BJ (cell line): ENCODE data around the gene RAI1. TPM values are rescaled to one million over a fixed set of nuclear protein-coding genes. Genes with fewer than 3 reads are reported as not detected.

Experiments used
- CTCF ChIA-PET: fragments of 350-600 bp; formaldehyde crosslinking; extraction: SDS; loops from one replicate; lab custom pipeline; 2021; ENCODE audit warnings: antibody characterized with exemption, inconsistent platforms; lab: Yijun Ruan, JAX
- POLR2A ChIA-PET: fragments of 300-600 bp; sonication (Branson Sonifier 250); formaldehyde crosslinking; extraction: SDS; loops from one replicate; lab custom pipeline; 2021; ENCODE audit warnings: antibody characterized with exemption; lab: Charles Lee
- DNase-seq: peaks from one replicate; pipeline ENCODE4 v3.0.0-alpha.2; 2011; ENCODE audit warnings: low read depth
- H3K27me3 ChIP-seq: 2 replicates; pipeline ENCODE4 v1.6.0; 2011; ENCODE audit warnings: low read length; ENCODE audit not compliant: control insufficient read depth, insufficient read depth
- H3K36me3 ChIP-seq: 2 replicates; pipeline ENCODE4 v1.5.1; 2011; ENCODE audit warnings: low read length; ENCODE audit not compliant: control insufficient read depth, insufficient read depth
- H3K4me3 ChIP-seq: 2 replicates; pipeline ENCODE4 v1.5.1; 2011; ENCODE audit warnings: low read depth, mild to moderate bottlenecking, control low read depth, low read length
- CTCF ChIP-seq: IDR thresholded peaks from 2 replicates; pipeline ENCODE4 v1.5.1; 2011; ENCODE audit warnings: low read depth, mild to moderate bottlenecking, control low read depth, inconsistent platforms, low read length, moderate library complexity; ENCODE audit not compliant: insufficient read depth
- polyA plus RNA-seq: library from polyadenylated mRNA; depleted of rRNA; stranded (reverse); fragments of >200 nt; gene quantifications from 2 replicates; pipeline ENCODE4 v1.2.3, GENCODE V29; 2011

Gene RAI1
- polyA plus RNA-seq, 1 experiment: 2.4 TPM

GRCh38 chr17:17659340-17659739, 21.9 kb upstream of the RAI1 start:
- Histone ChIP-seq H3K4me3 (no peak overlapping the region), H3K36me3 (no peaks in the 10 kb centered on the region), H3K27me3 (no peaks in the 10 kb centered on the region)
- POLR2A ChIA-PET: no interaction called here
- CTCF ChIA-PET: no interaction called here
- DNase-seq: no peak
- no peak for TF ChIP-seq CTCF

GRCh38 chr17:17661134-17661533, 20.1 kb upstream of the RAI1 start:
- Histone ChIP-seq H3K36me3 (no peaks in the 10 kb centered on the region), H3K4me3 (no peak overlapping the region), H3K27me3 (no peaks in the 10 kb centered on the region)
- CTCF ChIA-PET: interaction anchor here (0.8 to 1.2 kb wide), 2 partner anchors 11 to 19 kb away, joined by 3 to 4 read pairs; no protein-coding TSS in a partner anchor
- no peak for DNase-seq
- POLR2A ChIA-PET: no interaction called here
- no peak for TF ChIP-seq CTCF

GRCh38 chr17:17661834-17662385, 19.3 kb upstream of the RAI1 start:
- ChIA-PET POLR2A (no interaction called here), CTCF (interaction anchor here (0.8 to 1.2 kb wide), 2 partner anchors 12 to 19 kb away, joined by 3 to 4 read pairs; no protein-coding TSS in a partner anchor)
- DNase-seq: no peak
- no peak for TF ChIP-seq CTCF
- Histone ChIP-seq H3K4me3 (no peak overlapping the region), H3K36me3 (no peaks in the 10 kb centered on the region), H3K27me3 (no peaks in the 10 kb centered on the region)

GRCh38 chr17:17663160-17664063, 17.8 kb upstream of the RAI1 start:
- no peak overlapping the region for H3K4me3 ChIP-seq
- ChIA-PET POLR2A (interaction anchor here (0.6 kb wide), 1 partner anchor 16 kb away, joined by 3 read pairs; no protein-coding TSS in a partner anchor), CTCF (interaction anchor here (0.6 to 1.8 kb wide), 5 partner anchors 9 to 254 kb away, joined by 3 to 6 read pairs (median 3); no protein-coding TSS in a partner anchor)
- no peak for TF ChIP-seq CTCF
- H3K27me3 ChIP-seq: no peaks in the 10 kb centered on the region
- H3K36me3 ChIP-seq: no peaks in the 10 kb centered on the region
- peak; percentile 78 for DNase-seq

- H3K4me3 ChIP-seq: no peak overlapping the region
- H3K27me3 ChIP-seq: no peaks in the 10 kb centered on the region
- ChIA-PET POLR2A (no interaction called here), CTCF (interaction anchor here (0.6 to 1.8 kb wide), 7 partner anchors 8 to 357 kb away, joined by 3 to 6 read pairs (median 3); no protein-coding TSS in a partner anchor)
- no peak for DNase-seq
- TF ChIP-seq CTCF: no peak
- H3K36me3 ChIP-seq: no peaks in the 10 kb centered on the region
Measured at GRCh38 chr17:17664064-17664452, 17.2 kb upstream of the RAI1 start.
